HG03571 (cell line): Measurements from ENCODE around the gene HDAC9.
"Not testable (repeated sequence)": the region's sequence is repeated elsewhere in the genome, so short reads cannot be mapped to it uniquely, and the experiment has no call there.

Source experiments
- ATAC-seq: cut with Tn5 transposase; IDR thresholded peaks from one replicate; pipeline ENCODE4 v1.9.1; 2021; ENCODE audit not compliant: unreplicated experiment

HDAC9 gene

GRCh38 chr7:18702071-18702829, 206.7 kb downstream of the HDAC9 start:
- ATAC-seq, result no peak

- no peak for ATAC-seq
Measured at GRCh38 chr7:18703685-18704084, 208.1 kb downstream of the HDAC9 start.

- no peak for ATAC-seq
Measured at GRCh38 chr7:18706670-18707069, 211.1 kb downstream of the HDAC9 start.

GRCh38 chr7:18708204-18708603, 212.7 kb downstream of the HDAC9 start:
- ATAC-seq, result no peak

GRCh38 chr7:18715988-18716387, 220.4 kb downstream of the HDAC9 start:
- ATAC-seq, result no peak

- no peak for ATAC-seq
Measured at GRCh38 chr7:18721429-18721828, 225.9 kb downstream of the HDAC9 start.

GRCh38 chr7:18724318-18724717, 228.8 kb downstream of the HDAC9 start:
- no peak for ATAC-seq

- ATAC-seq, result no peak
Measured at GRCh38 chr7:18727115-18727870, 231.7 kb downstream of the HDAC9 start.

GRCh38 chr7:18736012-18736411, 240.5 kb downstream of the HDAC9 start:
- ATAC-seq, result not testable (repeated sequence)

GRCh38 chr7:18740579-18740988, 245.0 kb downstream of the HDAC9 start:
- no peak for ATAC-seq

GRCh38 chr7:18753972-18754610, 258.5 kb downstream of the HDAC9 start:
- no peak for ATAC-seq

GRCh38 chr7:18754766-18755165, 259.2 kb downstream of the HDAC9 start:
- no peak for ATAC-seq

- ATAC-seq, result no peak
Measured at GRCh38 chr7:18755793-18756192, 260.2 kb downstream of the HDAC9 start.

- no peak for ATAC-seq
Measured at GRCh38 chr7:18756378-18757050, 261.0 kb downstream of the HDAC9 start.

- ATAC-seq, result no peak
Measured at GRCh38 chr7:18760046-18760445, 264.5 kb downstream of the HDAC9 start.

- no peak for ATAC-seq
Measured at GRCh38 chr7:18760631-18761445, 265.3 kb downstream of the HDAC9 start.

- ATAC-seq, result no peak
Measured at GRCh38 chr7:18762189-18762588, 266.6 kb downstream of the HDAC9 start.

GRCh38 chr7:18768256-18768655, 272.7 kb downstream of the HDAC9 start:
- no peak for ATAC-seq

- no peak for ATAC-seq
Measured at GRCh38 chr7:18770154-18770811, 274.7 kb downstream of the HDAC9 start.

GRCh38 chr7:18770822-18771221, 275.3 kb downstream of the HDAC9 start:
- ATAC-seq, result no peak
